GM19372 (cell line): ENCODE measurements around the gene ESYT2.
"Not testable (repeated sequence)": the region's sequence is repeated elsewhere in the genome, so short reads cannot be mapped to it uniquely, and the experiment has no call there.

Experiments used
- ATAC-seq: cut with Tn5 transposase; IDR thresholded peaks from one replicate; pipeline ENCODE4 v1.9.1; 2021; ENCODE audit warnings: mild to moderate bottlenecking, low read depth, moderate library complexity; ENCODE audit not compliant: unreplicated experiment

ESYT2 gene

DNA sequence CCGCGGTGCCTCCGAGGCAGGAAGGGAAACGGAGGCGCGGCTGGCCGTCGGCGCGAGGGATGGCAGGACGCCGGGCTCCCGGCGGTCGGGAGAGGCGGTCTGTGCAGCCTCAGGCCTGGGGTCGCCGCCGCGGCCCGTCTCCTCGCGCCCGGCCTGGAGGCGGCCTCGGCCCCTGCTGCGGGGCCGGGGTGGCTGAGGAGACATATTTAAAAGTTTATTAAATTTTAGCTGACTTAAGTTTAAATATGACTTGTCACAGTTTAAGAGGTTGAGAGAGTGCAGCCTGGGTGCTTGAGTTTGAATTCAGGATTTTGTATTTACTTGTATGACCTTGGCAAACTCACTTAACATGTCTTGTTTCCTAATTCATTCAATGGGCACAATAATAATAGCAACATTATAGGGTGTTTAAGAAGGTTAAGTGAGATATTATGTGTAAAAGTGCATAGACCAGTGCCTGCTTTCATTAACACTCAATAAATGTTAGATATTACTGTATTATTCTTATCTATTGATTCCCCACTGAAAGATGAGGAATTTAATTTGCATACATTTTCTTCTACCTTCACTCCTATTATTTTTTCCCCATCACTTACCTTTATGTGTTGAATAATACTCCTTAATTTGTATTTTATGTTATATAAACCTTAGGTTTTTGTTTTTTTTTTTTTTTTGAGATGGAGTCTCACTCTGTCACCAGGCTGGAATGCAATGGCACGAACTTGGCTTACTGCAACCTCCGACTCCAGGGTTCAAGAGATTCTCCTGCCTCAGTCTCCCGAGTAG is 27.8 kb upstream of the ESYT2 start:
- peak; percentile 21 for ATAC-seq

DNA sequence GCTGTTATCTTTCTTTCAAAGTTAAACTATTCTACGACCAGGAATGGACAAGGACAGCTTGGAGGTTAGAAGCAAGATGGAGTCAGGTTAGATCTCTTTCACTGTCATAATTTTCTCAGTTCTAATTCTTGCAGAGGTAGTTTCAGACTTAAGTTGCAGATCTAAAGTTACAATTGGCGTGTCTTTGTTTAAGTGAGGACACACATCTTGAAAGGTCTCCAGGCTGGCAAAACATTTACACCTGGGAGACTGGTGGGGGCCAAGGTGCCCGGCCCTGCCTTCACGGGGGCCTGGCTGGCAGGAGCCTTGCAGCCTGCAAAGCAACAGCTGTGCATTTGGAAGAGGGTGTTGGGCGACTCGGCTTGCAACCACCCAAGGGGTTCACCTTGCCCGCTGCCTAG is 25.4 kb upstream of the ESYT2 start:
- ATAC-seq = no peak

DNA sequence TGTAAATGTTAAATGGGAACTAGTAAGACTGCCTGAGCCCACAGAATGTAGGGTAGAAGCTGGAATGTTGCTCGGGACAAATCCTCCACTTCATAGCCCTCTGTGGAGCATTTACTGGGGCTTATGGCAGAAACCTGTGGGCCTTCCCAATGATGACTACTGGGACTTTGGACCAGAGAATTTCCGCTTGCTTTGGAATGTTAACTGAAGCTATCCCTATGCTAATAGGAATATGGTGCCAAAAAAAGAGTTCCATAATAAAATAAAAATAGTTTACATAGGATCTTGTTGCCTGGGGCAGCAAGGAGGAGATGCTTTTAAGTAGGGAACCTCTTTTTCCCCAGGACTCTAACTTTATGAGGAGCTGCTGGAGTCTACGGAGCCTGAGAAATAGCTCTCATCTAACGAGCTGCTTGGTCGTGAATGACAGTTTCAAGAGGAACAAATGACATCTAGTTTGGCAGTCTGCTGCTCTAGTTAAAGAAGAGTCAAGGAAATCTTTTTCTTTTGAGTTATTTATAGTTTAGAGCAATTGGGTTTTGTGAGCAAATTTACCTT is 21.3 kb upstream of the ESYT2 start:
- no peak for ATAC-seq

DNA sequence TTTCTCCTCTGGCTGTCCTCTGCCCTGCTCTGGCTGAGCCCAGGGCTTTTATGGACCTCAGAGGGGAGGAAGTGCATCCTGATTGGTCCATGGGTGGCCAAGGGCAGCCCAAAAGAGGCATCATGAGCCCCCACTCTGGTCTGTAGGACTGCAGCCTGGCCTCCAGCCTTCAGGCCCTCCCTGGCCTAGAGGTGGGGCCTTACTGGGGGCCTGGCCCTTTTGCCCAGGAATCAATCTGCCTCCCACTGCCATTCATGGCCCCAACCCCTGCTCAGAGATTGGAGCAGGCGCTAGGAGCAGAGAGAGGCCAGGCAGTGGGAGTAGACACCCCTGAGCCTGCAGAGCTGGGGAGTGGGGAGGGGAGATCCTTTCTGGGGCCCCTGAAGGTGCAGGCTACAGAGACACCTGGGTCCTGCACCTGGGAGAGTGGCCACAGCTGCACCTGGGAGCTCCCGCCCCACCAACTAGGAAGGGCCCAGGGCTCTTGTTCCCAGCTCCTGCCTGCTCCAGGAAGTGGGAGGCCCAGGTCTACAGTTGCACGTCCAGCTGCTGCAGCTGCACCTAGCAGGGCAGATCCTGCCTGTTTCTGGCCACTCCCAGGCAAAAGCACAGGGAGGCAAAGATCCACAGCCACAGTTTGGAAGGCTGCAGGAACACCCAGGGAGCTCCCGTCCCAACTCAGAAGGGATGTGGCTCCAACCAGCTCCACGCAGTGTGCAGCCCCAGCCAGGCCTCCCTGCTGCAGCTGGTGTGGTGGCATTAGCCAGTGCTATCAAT is 20.6 kb upstream of the ESYT2 start:
- no peak for ATAC-seq

DNA sequence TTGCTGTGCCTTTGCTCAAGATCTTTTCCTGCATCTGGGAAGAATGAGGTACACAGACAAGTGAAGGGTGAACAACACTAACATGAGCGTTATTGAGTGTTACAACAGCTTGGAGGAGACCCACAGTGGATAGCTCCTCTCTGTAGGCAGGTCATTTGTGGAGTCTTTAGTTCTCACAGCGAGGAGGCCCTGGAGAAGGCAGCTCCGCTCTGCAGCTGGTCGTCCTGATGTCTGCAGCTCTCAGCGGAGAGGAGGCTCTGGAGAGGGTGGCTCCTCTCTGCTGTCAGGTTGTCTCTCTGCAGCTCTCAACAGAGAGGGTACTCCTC is 20.1 kb upstream of the ESYT2 start:
- no peak for ATAC-seq

DNA sequence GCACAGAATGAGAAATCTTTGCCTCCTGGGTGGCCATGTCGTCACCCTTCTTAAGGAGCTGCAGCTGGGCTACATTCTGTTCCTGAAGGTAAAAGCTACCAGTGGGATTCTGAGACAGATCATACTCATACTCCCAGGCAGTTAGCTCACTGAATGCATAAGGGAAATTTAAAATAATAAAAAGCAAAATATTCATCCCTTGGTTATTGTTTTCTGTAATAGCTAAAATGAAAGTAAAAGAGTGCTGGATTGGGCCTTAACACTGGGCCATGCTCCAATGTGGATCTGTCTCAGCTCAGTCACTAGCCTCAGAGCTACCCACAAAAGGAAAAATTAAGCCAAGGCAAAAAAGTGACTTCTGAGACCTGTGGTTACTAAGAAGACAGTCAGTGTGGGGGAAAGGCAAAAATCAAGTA is 18.1 kb upstream of the ESYT2 start:
- no peak for ATAC-seq

DNA sequence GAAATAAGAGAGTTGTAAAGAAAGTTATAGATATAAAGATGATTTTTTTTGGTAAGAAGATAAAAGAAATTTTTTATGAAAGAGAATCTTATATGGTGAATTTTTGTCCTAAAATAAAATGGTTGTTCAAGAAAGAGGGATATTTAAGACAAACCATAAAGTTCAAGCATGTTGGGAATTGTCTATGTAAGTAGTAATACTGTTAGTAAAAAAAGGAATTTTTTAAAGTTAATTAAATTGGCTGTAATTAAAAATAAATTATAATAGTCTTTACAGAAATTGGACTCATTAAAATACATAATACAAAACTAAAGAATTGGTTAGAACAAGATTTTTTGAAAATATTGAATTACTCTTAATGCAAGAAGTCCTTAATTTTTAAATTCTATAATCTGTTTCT is 17.0 kb upstream of the ESYT2 start:
- no peak for ATAC-seq

DNA sequence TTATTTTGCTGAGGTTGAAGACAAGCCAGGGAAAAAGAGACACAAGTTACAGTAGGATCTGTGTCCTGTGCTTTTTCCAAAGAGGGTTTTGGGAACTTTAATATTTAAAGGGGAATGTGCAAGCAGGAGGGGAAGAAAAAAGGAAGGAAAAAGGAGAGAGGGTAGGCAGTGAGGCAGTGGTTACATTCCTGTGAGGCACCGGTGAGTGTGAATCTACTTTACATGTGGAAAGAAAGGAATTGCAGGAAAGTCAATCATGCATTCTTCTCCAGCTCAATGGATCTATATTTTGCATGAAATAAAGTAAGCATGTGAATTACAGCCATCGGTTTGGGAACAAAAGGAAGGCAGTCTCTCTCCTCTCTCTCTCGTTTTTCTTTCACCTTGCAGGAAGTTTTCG is 14.5 kb upstream of the ESYT2 start:
- no peak for ATAC-seq

DNA sequence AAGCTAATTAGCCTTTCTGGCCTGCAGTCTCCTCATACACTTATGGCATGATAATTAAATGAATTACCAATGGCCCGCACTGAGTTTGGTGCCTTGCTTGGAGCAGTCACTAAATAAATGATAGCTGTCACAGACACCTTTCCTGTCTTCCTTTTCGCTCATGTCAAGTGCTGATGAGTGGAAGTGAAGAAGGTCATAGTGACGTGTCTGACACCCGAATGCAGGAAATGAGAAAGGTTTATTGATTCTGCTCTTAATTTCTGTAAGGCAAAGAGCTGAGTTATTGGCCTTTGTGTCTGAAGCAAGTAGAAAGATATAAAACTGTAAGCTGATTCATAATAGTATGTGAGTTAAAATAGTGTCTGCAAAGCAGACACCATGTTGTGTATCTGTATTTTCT is 13.2 kb upstream of the ESYT2 start:
- no peak for ATAC-seq

DNA sequence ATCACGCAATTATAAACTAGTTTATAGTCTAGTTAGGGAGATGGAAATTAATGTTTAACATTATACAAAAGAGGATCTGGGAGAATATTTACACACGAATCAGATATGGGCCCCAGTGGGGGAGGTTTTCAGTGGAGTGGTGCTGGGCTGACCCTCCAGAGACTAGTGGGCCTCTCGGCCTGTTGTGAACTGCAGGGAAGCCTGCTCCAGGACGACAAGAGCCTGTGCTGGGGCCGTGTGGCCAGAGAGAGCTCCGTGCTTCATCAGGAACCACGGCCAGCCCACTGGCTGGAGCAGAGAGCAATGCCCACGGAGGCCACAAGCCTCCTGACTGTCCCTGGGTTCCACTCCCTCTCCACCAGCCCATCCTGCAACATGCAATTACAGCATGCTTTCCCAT is 11.3 kb upstream of the ESYT2 start:
- no peak for ATAC-seq

DNA sequence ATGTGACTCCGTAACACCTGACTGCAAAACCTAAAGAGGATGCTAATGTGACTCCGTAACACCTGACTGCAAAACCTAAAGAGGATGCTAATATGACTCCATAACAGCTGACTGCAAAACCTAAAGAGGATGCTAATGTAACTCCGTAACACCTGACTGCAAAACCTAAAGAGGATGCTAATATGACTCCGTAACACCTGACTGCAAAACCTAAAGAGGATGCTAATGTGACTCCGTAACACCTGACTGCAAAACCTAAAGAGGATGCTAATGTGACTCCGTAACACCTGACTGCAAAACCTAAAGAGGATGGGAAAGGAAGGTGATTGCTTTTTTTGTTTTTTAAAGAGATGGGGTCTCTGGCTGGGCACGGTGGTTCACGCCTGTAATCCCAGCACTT is 9.9 kb upstream of the ESYT2 start:
- ATAC-seq = not testable (repeated sequence)

DNA sequence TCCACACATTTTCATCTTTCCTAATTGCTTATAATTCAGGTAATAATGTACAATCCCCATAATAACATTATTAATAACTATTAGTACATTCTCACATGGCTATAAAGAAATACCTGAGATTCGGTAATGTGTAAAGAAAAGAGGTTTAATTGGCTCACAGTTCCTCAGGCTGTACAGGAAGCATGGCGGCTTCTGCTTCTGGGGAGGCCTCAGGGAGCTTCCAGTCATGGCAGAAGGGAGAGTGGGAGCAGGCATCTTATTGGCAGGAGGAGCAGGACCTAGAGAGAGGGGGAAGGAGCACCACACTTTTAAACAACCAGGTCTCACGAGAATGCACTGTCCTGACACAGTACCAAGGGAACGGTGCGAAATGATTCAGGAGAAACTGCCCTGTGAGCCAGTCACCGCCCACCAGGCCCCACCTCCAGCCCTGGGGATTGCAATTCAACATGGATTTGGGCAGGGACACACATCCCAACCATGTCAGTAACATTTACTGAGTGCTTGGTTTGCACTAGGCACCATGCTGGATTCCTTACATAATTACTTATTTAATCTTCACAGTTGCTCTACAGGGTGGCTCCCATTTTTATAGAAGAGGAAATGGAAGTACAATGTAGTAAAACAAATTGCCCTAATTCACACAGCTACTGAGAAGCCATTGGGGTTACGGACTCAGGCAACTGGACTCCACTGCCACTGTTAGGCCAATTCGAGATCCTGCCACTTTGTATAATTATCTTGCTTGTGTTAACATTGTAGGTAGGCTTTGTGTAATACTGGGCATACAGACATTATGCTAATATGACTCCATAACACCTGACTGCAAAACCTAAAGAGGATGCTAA is 8.7 kb upstream of the ESYT2 start:
- ATAC-seq = no peak

DNA sequence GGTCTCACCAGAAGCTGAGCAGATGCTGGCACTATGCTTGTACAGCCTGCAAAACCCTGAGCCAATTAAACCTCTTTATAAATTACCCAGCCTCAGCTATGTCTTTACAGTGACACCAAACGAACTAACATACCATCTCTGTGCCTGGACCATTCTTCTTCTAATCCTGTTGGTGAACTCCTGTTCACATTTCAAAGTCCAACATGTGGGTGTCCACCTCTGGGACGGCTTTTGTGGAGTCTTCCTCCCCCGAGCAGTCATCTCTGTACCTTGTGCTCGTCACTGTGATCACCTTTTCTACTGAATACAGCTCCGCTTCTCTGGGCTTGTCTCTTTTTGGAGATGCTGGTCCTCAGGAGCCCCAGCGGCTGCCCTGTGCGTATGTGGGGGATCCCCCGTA is 7.4 kb upstream of the ESYT2 start:
- ATAC-seq = no peak

DNA sequence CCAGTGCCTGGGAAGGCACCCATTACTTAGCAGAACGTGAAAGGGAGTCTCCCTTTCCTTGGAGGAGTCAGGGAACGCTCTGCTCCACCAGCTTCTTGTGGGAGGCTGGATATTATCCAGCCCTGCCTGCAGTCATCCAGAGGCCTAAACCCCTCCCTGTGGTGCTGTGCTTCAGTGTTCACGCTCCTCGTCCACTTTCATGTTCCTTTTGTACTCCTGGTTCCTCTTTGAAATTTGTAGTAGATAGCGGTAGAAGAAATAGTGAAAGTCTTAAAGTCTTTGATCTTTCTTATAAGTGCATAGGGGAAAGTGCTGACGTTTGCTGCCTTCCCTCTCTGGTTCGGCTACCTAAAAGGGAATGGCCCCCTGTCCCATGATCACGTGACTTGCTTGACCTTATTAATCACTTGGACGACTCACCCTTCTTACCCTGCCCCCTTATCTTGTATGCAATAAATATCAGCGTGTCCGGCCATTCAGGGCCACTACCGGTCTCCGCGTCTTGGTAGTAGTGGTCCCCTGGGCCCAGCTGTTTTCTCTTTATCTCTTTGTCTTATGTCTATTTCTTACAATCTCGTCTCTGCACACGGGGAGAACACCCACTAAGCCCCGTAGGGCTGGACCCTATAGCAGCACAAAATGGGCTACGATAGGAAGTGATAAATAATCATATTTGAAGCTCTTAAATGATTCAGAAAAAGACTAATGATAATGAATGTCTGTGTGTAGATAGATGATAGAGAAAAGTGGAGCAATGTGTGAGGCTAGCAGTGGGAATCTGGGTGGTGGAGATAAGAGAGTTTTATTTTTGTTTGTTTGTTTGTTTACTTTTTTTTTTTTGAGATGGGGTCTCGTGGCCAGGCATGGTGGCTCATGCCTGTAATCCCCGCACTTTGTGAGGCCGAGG is 5.8 kb upstream of the ESYT2 start:
- ATAC-seq = no peak

DNA sequence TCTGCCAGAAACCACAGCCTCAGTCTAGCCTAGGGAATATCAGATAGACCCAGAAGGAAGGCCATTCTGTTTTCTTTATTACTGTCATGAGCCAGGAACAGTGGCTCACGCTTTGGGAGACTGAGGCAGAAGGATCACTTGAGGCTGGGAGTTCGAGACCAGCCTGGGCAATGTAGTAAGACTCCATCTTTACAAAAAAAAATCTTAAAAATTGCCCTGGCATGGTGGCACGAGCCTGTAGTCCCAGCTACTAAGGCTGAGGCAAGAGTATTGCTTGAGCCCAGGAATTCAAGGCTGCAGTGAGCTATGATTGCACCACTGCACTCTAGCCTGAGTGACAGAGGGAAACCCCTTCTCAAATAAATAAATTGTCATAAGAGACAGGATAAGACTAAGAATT is 3.7 kb upstream of the ESYT2 start:
- no peak for ATAC-seq

DNA sequence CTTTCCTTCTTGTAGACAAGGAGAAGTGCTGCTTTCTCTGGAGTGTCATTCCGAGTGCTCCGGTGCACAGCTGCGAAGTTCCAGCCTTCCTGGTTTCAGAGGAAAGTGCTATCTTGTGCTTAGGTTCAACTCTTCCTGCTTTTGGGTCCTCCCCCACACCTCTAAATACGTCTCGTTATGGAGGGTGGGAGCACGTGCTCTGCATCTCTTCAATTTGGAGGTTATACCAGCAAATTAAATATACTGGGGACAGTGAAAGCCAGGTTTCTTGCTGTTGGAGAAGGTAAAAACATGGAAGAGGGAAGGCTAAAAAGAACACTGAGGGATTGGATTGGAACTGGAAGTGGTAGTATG is 2.4 kb upstream of the ESYT2 start:
- ATAC-seq = no peak

DNA sequence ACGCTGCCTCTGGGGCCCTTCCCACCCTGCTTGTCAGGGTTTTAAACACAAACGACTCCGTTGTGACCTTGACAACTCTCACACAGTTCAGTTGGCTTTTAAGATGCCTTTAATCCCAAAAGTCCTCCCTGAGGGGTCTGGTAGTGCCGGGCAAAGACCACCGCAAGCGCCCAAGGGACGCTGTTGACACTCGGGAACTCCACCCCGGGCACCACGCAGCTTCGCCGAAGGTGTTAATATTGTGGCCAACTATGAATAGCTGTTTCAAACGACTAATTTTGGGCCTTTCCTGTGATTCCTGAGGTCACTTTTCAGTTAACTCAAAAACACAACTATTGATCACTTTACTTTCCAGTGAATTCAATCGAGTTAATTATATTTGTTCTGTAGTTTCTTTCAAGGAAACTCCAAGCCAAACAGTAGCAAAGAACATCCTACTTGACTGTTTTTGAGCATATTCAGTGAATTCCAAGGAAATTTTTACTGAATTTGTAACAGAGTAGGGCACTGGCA is 958 bp upstream of the ESYT2 start:
- ATAC-seq = no peak

DNA sequence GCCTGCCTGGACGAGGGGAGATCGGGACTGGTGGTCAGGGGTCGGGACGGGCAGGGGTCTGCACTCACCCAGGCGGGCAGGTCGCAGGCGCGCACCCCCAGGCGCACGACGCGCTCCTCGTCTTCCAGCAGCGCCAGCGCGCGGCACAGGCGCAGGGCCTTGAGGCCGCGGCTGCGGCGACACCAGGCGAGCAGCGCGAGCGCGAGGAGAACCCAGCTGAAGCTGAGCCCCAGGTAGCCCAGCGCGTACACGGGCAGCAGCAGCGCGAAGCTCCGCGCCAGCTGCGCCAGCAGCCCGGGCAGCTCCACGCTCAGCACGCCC is 328 bp downstream of the ESYT2 start:
- ATAC-seq = peak; percentile 42

DNA sequence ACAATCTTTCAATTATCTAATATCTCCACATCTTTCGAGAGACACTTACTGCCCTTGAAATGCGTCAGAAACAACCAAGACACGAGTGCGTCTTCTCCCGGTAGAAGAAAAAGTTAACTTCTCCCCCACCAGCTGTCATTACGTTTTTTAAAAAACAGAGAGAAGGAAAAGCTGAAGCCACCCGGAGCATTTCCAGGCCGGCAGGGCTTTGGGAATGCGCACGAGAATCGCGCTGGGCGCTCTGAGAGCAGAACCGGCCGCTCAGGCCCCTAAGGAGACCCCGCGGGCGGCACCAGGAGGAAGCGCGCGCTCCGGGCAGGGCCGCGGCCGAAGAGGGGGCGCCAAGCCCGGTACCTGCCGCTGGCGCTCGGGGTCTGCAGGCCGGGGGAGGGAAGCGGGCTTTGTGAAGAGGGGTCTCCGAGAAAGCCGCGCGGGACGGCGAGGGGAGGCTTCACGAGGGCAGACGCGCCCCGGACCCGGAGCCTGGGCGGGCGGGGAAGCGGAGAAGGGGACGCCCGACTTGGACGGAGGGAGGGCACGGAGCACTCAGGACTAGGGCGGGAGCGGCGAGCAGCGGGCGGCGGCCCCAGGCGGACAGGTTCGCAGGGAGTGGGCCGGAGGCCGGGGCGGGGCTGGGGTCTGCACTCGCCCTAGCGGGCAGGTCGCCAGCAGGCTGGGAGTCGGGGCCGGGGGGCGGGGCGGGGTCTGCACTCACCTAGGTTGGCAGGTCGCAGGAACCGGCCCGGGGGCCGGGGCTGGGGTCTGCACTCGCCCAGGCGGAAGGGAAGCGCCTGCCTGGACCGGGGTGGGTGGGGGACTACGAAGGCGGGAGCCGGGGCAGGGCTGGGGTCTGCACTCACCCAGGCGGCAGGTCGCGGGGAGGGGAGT is 932 bp downstream of the ESYT2 start:
- ATAC-seq = no peak
